8988T (cell line): Measurements from ENCODE around the gene CREBRF.

ENCODE experiments used
- DNase-seq: peaks from one replicate; pipeline ENCODE4 v3.0.0; 2011

The CREBRF gene

GRCh38 chr5:173158366-173158765 lies 102.2 kb downstream of the CREBRF start:
- no peak for DNase-seq

- DNase-seq = no peak
Measured at GRCh38 chr5:173159256-173159655, 103.1 kb downstream of the CREBRF start.

GRCh38 chr5:173161148-173161547 lies 105.0 kb downstream of the CREBRF start:
- DNase-seq = no peak

GRCh38 chr5:173163219-173163618 lies 107.1 kb downstream of the CREBRF start:
- DNase-seq = no peak

DNA sequence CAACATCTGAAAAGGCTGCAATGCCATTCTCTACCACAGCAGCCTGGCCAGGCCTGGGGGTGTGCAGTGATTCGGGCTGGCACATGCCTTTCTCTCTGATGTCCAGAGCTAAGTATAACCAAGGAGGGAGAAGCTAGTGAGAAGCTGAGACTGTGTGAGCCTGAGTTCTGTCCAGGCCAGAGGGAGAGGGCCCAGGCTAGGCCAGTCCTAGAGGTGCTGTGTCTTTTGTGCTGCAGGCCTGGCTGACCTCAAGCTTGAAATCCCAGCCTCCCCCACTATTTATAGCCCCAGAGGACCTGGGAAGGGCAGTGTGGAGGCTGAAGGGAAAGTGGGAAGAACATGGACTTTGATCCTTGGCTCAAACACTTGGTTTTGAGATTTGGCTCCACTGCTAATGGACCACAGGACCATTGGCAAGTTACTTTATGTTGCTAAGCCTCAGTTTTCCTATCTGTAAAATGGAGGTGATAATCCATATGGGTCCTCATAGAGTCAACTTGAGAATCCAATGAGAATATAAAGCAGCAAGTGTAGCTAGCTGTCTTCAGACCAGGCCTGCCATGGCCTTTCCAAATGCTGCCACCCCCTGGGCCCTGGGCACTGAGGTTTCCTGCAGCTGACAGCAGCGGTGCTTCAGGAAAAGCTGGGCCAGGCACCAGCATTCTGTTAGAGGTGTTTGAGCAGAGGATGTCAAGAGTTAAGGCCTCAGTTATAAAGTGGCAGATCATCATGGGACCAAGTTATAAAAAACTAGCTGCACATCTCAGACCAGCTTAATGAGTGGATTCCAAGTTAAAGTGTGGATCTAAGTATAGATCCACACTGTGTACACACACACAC lies 109.2 kb downstream of the CREBRF start:
- DNase-seq = no peak

- no peak for DNase-seq
Measured at GRCh38 chr5:173172166-173172565, 116.0 kb downstream of the CREBRF start.

DNA sequence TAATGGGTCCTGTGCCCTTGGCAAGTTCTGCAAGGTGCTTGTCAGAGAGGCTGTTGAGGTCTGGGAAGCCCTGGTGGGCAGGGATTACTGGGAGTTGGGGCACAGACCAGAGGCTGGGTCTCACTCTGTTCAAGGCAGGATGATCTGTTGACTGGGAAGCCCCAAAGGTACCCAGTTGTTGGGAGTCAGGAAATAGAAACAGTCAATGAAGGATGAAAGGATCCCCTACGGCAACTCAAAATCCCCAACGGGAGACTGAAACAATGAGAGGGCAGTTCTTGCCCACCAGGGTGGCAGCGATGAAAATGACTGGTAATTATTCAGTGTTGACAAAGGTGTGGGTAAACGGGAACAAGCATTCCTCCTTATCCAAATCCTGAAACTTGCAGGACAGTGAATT lies 119.4 kb downstream of the CREBRF start:
- DNase-seq = no peak

GRCh38 chr5:173178369-173178910 lies 122.3 kb downstream of the CREBRF start:
- no peak for DNase-seq

DNA sequence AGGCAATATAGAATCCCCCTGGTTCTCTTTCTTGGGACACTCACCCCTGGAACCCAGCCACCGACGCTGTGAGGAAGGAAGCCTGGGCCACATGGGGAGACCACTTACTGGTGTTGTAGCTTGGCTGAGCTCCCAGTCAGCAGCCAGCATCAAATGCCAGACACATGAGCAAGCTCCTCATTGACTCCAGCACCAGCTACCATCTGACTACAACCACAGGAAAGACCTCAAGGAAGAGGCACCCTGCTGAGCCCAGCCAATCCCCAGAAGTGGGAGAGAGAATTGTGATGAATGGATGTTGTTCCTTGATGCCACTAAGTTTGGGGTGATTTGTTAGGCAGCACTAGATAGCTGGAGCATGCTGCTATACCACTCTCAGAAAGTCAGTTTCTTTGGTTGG lies 124.2 kb downstream of the CREBRF start:
- no peak for DNase-seq

DNA sequence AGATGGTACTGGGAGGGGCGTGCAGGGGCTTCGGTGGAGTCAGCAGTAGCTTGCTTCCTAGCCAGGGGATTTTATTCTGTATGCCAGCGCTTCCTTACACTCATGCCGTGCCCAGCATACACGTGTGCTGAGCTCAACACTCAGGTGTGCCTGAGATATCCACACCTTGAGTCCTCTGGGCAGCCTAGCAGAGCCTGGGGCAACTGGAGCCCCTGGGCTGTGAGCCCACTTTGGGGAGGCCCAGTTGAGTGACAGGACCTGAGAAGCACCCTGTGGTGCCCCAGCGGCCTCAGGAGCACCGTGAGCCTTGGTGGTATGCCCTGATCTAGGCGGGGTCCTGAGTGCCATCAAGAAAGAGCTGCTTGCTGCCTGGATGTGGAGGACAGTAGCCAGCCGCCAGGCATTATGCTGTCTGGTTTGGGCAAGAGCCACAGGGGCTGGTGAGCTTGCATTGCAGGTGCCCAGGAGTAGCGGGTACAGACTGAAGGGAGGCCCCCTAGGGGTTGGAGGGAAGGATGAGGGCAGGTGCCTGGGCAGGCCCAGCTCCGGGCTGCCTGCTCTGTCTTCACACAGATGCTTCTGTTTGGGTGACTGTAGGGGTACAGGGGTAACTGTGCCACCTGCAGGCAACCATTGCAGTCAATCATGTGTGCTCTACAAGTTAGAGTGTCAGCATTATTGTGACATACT lies 131.0 kb downstream of the CREBRF start:
- DNase-seq = peak; percentile 63

- DNase-seq = no peak
Measured at GRCh38 chr5:173188280-173188679, 132.1 kb downstream of the CREBRF start.
